C1 segment of cervical spinal cord (tissue), 14 donors: Measurements from ENCODE around the gene ACER2.
A peak's percentile ranks its signal among the peaks of the same experiment; 100 is the strongest.

Experiments used
- DNase-seq, 14 donors: peaks; one replicate each; lab custom pipeline; 2025; lab: John Stamatoyannopoulos, UW

Gene ACER2

GRCh38 chr9:19481971-19482404, 73.2 kb downstream of the ACER2 start:
- peak in 12 of 14 donors; percentile 21 to 77 (median 56) for DNase-seq

- no peak for DNase-seq
These were observed 75.9 kb downstream of the ACER2 start for GRCh38 chr9:19484699-19485098.

- DNase-seq, result no peak
These were observed 76.4 kb downstream of the ACER2 start for GRCh38 chr9:19485193-19485592.

- no peak for DNase-seq
These were observed 78.0 kb downstream of the ACER2 start for GRCh38 chr9:19486803-19487202.

GRCh38 chr9:19488721-19489120, 79.9 kb downstream of the ACER2 start:
- peak in 10 of 14 donors; percentile 27 to 71 (median 46) for DNase-seq

- no peak for DNase-seq
These were observed 81.5 kb downstream of the ACER2 start for GRCh38 chr9:19490269-19490668.

GRCh38 chr9:19490828-19491227, 82.0 kb downstream of the ACER2 start:
- no peak for DNase-seq

- no peak for DNase-seq
These were observed 84.0 kb downstream of the ACER2 start for GRCh38 chr9:19492775-19493173.

- peak in 12 of 14 donors; percentile 36 to 92 (median 75) for DNase-seq
These were observed 84.5 kb downstream of the ACER2 start for GRCh38 chr9:19493174-19493811.

- DNase-seq, result peak in 1 of 14 donors; percentile 58
These were observed 85.1 kb downstream of the ACER2 start for GRCh38 chr9:19493876-19494275.

- DNase-seq, result no peak
These were observed 86.6 kb downstream of the ACER2 start for GRCh38 chr9:19495186-19496028.

GRCh38 chr9:19496321-19497050, 87.7 kb downstream of the ACER2 start:
- no peak for DNase-seq

GRCh38 chr9:19497276-19497675, 88.5 kb downstream of the ACER2 start:
- DNase-seq, result no peak

- no peak for DNase-seq
These were observed 89.2 kb downstream of the ACER2 start for GRCh38 chr9:19498015-19498414.
